Adipose tissue (tissue), 3 donors: Measurements from ENCODE around the gene EBF3. TPM values are rescaled to one million over a fixed set of nuclear protein-coding genes. Genes with fewer than 3 reads are reported as not detected.

Source experiments
- H3K27ac ChIP-seq: one replicate; pipeline ENCODE4 v1.5.1; 2013; ENCODE audit warnings: low read depth, low read length
- WGBS, 3 donors: extraction: QIAGEN DNeasy Blood & Tissue Kit; methylation state at CpG; one replicate each; pipeline ENCODE4 v1.1.7; 2013; 5-methylcytosine and 5-hydroxymethylcytosine counted together
- polyA plus RNA-seq, 3 donors: library from polyadenylated mRNA; stranded (reverse); fragments of 200-250 nt; gene quantifications; one replicate each; pipeline ENCODE4 v1.2.3, GENCODE V29; 2013
- donor health status: healthy with polysubstance abuse.
- donor health status: Bipolar disorder and iron deficiency.
- donor health status: healthy.

The EBF3 gene
- polyA plus RNA-seq, 3 donors, result 1.8 to 33.5 (median 12.6) TPM

GRCh38 chr10:129905553-129905952 is 58.5 kb downstream of the EBF3 start:
- WGBS, 3 donors, result 76 to 85% (median 85%) methylated on average over 12 of the region's 12 CpGs
- no peak overlapping the region for H3K27ac ChIP-seq

GRCh38 chr10:129904323-129904722 is 59.8 kb downstream of the EBF3 start:
- WGBS, 3 donors, result 56 to 88% (median 88%) methylated on average over 2 of the region's 2 CpGs
- H3K27ac ChIP-seq, result no peak overlapping the region

- no peak overlapping the region for H3K27ac ChIP-seq
- WGBS, 3 donors, result 37 to 78% (median 73%) methylated on average over 15 of the region's 15 CpGs
These were observed 62.6 kb downstream of the EBF3 start for GRCh38 chr10:129901389-129902006.

GRCh38 chr10:129900825-129901224 is 63.2 kb downstream of the EBF3 start:
- WGBS, 3 donors, result 86 to 96% (median 89%) methylated on average over 1 of the region's 1 CpG
- H3K27ac ChIP-seq, result no peak overlapping the region

- WGBS, 3 donors, result 56 to 71% (median 67%) methylated on average over 21 to 22 of the region's 22 CpGs
- no peak overlapping the region for H3K27ac ChIP-seq
These were observed 64.6 kb downstream of the EBF3 start for GRCh38 chr10:129899276-129900130.

- H3K27ac ChIP-seq, result no peak overlapping the region
- 56 to 63% (median 57%) methylated on average over 38 of the region's 38 CpGs for WGBS, 3 donors
These were observed 65.3 kb downstream of the EBF3 start for GRCh38 chr10:129898706-129899268.

- H3K27ac ChIP-seq, result no peak overlapping the region
- 47 to 57% (median 51%) methylated on average over 15 of the region's 15 CpGs for WGBS, 3 donors
These were observed 66.0 kb downstream of the EBF3 start for GRCh38 chr10:129897871-129898626.

- H3K27ac ChIP-seq, result no peak overlapping the region
- WGBS, 3 donors, result 86 to 92% (median 91%) methylated on average over 11 of the region's 11 CpGs
These were observed 67.2 kb downstream of the EBF3 start for GRCh38 chr10:129896860-129897200.

- H3K27ac ChIP-seq, result no peak overlapping the region
- 79 to 87% (median 83%) methylated on average over 31 to 36 of the region's 36 CpGs for WGBS, 3 donors
These were observed 67.8 kb downstream of the EBF3 start for GRCh38 chr10:129896136-129896859.

- no peak overlapping the region for H3K27ac ChIP-seq
- 94 to 96% (median 95%) methylated on average over 4 of the region's 4 CpGs for WGBS, 3 donors
These were observed 68.3 kb downstream of the EBF3 start for GRCh38 chr10:129895811-129896135.

GRCh38 chr10:129894698-129895097 is 69.4 kb downstream of the EBF3 start:
- WGBS, 3 donors, result 76 to 88% (median 82%) methylated on average over 3 of the region's 3 CpGs
- no peak overlapping the region for H3K27ac ChIP-seq

- 24 to 58% (median 50%) methylated on average over 20 of the region's 20 CpGs for WGBS, 3 donors
- H3K27ac ChIP-seq, result no peak overlapping the region
These were observed 70.7 kb downstream of the EBF3 start for GRCh38 chr10:129893104-129894089.

GRCh38 chr10:129892548-129893052 is 71.5 kb downstream of the EBF3 start:
- WGBS, 3 donors, result 34 to 76% (median 74%) methylated on average over 18 of the region's 18 CpGs
- no peak overlapping the region for H3K27ac ChIP-seq

GRCh38 chr10:129891806-129892205 is 72.3 kb downstream of the EBF3 start:
- H3K27ac ChIP-seq, result no peak overlapping the region
- 67 to 80% (median 72%) methylated on average over 13 of the region's 13 CpGs for WGBS, 3 donors

- WGBS, 3 donors, result 80 to 93% (median 85%) methylated on average over 15 of the region's 15 CpGs
- no peak overlapping the region for H3K27ac ChIP-seq
These were observed 73.9 kb downstream of the EBF3 start for GRCh38 chr10:129890170-129890569.

- 35 to 47% (median 44%) methylated on average over 22 of the region's 22 CpGs for WGBS, 3 donors
- no peak overlapping the region for H3K27ac ChIP-seq
These were observed 75.1 kb downstream of the EBF3 start for GRCh38 chr10:129888784-129889616.
